GM20431 (cell line): ENCODE data around the gene NOS2.

Experiments used
- in situ Hi-C: fragments of 300-500 bp; cut with MseI, MboI; formaldehyde crosslinking; loops from one replicate; pipeline ENCODE4 v1.15.0; 2020; ENCODE audit warnings: low sequenced_read_pairs; ENCODE audit not compliant: unreplicated experiment

Gene NOS2

DNA sequence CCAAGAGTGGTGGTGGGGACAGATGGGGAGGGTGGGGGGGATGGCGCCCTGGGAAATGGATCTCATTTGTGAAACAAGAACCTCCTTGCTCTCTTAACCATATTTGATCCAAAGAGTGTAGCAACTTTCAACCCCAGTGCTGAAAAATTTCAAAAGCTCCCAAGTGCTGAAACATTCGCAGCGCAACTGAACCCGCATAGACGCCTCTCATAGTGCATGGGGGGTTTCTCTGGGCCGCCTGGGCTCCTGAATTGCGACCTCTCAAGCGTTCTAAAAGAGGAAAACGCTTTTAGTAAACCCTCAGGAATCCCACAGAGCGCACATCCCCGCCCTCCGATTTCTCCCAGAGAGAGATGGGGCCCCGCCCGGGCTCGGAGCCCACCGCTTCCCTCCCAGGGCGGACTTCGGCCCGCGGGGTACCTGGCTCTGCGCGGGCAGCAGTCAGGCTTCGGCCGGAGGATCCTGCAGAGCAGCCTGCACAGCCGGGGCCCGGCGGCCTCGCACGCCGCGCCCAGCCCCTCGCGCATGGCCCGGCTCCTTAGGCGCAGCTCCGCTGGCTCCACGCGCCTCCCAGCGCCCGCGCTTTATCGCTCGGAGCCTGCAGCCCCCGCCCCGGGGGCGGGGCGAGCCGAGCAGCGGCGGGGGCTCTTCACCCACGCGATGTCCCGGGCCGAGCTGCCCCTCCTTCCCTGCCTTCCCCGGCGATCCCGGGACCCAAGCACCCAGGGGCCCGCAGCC, 7.0 kb downstream of the NOS2 start:
- in situ Hi-C loops = no loop called here

- in situ Hi-C loops = no loop called here
These were observed 8.2 kb downstream of the NOS2 start for GRCh38 chr17:27792095-27792494.

GRCh38 chr17:27788919-27789318, 11.4 kb downstream of the NOS2 start:
- in situ Hi-C loops = no loop called here

DNA sequence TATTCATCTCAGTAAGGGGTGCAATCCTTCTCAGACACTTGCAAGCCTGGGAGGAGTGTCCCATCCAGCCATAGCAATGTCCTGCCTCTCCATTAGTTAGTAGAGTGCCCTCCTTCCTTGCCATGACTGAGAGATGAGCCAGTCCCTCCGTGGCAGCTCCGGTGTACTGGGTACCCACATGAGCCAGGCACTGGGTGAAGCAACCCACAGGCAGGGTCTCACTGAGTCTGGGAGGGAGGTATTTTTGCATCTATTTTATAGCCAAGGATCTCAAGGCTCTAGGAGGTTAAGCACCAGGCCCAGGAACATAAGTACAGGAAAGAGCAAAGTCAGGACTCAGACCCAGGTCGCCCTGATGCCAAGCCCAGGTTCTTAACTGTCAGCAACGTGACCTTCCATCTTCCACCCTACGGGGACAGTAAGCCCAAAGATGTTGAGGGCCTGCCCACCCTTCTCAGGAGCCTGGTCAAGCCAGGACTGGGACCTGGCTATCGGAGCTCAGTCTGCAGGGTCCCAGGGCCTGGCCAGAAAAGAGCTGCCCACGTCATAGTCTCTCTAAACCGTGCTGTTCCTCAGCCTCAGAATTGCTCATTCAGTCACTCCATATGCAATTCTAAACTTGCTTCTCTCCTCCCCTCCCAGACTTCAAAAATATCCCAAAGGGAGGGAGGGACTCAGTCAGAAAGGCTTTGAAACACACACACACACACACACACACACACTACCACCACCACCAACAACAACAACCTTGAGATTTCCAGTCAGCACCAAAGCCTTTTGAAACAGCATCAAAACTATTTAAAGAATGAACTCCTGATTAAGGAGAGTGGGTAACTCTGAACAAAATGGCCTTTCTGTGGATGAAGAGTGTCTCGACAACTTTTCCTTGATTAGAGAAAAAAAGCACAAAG, 16.6 kb downstream of the NOS2 start:
- in situ Hi-C loops = no loop called here

DNA sequence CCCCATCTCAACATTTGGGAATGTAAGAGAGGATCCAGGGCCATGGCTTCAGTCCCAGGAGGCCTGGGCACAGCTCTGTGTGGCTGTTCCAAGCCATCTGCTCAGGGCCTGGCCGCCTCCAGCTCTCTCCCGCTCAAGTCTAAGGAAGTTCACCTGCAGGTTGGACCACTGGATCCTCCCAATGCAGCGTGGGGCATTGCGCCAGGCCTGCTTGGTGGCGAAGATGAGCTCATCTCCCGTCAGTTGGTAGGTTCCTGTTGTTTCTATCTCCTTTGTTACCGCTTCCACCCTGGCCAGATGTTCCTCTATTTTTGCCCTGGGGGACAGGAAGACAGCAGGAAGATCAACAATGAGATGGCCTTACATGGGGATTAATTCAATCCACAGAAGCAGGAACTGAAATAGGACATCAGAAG, 17.5 kb downstream of the NOS2 start:
- in situ Hi-C loops = no loop called here

GRCh38 chr17:27780828-27781404, 19.4 kb downstream of the NOS2 start:
- in situ Hi-C loops = no loop called here

DNA sequence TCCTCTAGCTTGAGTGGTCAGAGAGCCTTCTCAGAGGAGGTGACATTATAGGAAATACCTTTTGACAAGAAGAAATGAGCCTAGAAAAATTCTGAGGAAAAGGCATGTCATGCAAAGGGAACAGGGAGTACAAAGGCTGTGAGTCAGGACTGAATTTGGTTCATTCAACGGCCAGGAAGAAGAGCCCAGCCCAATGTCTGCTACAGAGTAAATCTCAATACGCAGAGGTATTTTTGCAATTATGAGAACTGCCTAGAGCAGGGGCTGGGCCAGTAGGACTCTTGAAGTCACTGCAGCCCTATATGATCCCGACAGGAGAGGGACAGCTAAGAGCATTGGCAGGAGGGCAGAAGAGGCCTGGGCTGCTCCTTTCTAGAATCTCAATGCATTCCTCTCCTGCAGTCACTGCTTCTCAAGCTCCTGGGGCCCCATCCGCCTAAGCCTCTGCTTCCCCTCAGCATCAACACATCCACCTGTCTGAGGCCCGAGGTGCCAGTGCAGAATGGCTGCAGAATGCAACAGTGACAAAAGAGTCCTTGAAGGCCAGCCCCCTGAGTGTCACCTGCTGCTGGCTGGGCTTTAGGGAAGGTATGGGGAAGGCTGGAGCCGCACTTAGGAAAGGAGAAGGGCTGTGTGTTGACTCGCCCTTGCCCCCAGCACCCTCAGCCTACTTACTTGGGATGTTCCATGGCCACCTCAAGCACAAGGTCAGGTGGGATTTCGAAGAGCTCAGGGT, 20.1 kb downstream of the NOS2 start:
- in situ Hi-C loops = no loop called here

GRCh38 chr17:27778183-27778582, 22.1 kb downstream of the NOS2 start:
- in situ Hi-C loops = no loop called here

GRCh38 chr17:27776882-27777624, 23.3 kb downstream of the NOS2 start:
- in situ Hi-C loops = no loop called here

- in situ Hi-C loops = no loop called here
These were observed 28.7 kb downstream of the NOS2 start for GRCh38 chr17:27771586-27771985.

DNA sequence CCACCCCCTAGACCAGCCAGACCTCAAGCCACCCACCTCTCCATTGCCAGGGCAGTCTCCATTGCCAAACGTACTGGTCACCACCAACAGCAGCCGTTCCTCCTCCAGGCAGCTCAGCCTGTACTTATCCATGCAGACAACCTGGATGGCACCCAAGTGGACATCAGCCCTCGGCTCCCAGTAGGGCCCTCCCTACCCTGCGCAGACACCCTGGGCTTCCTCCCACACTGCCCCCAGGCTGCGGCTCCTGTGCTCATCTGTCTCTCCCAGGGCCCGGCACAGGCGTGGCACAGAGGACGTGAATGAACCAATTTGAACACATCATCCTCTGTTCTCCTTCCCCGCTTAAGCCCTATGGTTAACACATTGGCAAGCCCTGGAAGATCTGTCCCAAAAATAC, 29.5 kb downstream of the NOS2 start:
- in situ Hi-C loops = no loop called here

- in situ Hi-C loops = loop anchor here (10.0 kb wide), 1 partner anchor 116 kb away; no protein-coding TSS in a partner anchor
These were observed 31.4 kb downstream of the NOS2 start for GRCh38 chr17:27768858-27769410.

GRCh38 chr17:27766438-27766837, 33.9 kb downstream of the NOS2 start:
- in situ Hi-C loops = loop anchor here (10.0 kb wide), 1 partner anchor 118 kb away; no protein-coding TSS in a partner anchor

GRCh38 chr17:27765353-27765752, 35.0 kb downstream of the NOS2 start:
- in situ Hi-C loops = loop anchor here (10.0 kb wide), 1 partner anchor 119 kb away; no protein-coding TSS in a partner anchor

DNA sequence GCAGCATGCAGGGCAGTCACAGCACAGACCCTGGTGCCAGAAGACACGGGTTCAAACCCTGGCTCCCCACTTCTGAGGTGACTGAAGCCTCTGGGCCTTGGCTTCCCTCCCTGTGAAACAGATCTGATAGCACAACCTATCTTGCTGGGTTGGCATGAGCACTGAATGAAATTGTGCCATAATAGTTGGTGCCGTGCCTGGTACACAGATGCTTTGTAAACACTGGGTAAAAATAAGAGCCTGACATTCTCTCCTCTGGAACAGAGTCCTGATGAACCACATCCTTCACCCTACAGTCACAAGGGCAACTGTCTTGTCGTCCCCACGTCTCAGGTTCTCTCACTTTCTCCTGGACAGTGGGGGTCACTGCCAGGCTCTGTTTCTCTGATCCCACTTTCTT, 35.7 kb downstream of the NOS2 start:
- in situ Hi-C loops = loop anchor here (10.0 kb wide), 1 partner anchor 120 kb away; no protein-coding TSS in a partner anchor

- in situ Hi-C loops = loop anchor here (10.0 kb wide), 1 partner anchor 122 kb away; no protein-coding TSS in a partner anchor
These were observed 37.6 kb downstream of the NOS2 start for GRCh38 chr17:27762527-27763305.

- in situ Hi-C loops = loop anchor here (10.0 kb wide), 1 partner anchor 124 kb away; no protein-coding TSS in a partner anchor
These were observed 39.4 kb downstream of the NOS2 start for GRCh38 chr17:27760931-27761330.
